D721Med (cell line): ENCODE results near the gene CTAGE1.

ENCODE experiments used
- DNase-seq: peaks from one replicate; pipeline ENCODE4 v3.0.0; 2011; ENCODE audit warnings: low spot score; ENCODE audit not compliant: insufficient read length
- FAIRE-seq: peaks from 2 replicates; lab custom pipeline; 2011; peaks lifted over from hg19 to GRCh38; lab: Jason Lieb, UNC
- CTCF ChIP-seq: IDR thresholded peaks from 2 replicates; pipeline ENCODE4 v1.5.1; 2012; ENCODE audit warnings: mild to moderate bottlenecking, control low read depth; ENCODE audit not compliant: insufficient read depth; ENCODE audit errors: missing control alignments

CTAGE1 gene

GRCh38 chr18:22368021-22368420 is 49.7 kb downstream of the CTAGE1 start:
- DNase-seq (no peak), FAIRE-seq (no peak)
- TF ChIP-seq CTCF = no peak

- DNase-seq = no peak
- FAIRE-seq = no peak
- no peak for TF ChIP-seq CTCF
Observed at GRCh38 chr18:22367303-22367702, 50.4 kb downstream of the CTAGE1 start.

- no peak for DNase-seq
- TF ChIP-seq CTCF = peak; percentile 2
- no peak for FAIRE-seq
Observed at GRCh38 chr18:22363867-22364463, 53.8 kb downstream of the CTAGE1 start.
